ENCODE data around the gene LAMA2. TPM values are rescaled to one million over a fixed set of nuclear protein-coding genes. Genes with fewer than 3 reads are reported as not detected.

Gene LAMA2
- total and polyA plus RNA-seq, 2 experiments from 2014 or later = 0.91 to 6.4 TPM

- TF ChIP-seq CTCF (conservative IDR thresholded peaks at IDR 0.05; ENCODE audit: low read depth in 2 of 2) = no peak
- TF ChIP-seq POLR2AphosphoS5 (IDR thresholded peaks at IDR 0.05; ENCODE audit: low read depth) = no peak
- no peak for TF ChIP-seq EZH2 (IDR thresholded peaks at IDR 0.05; ENCODE audit: low read depth, unreplicated experiment)
Observed at GRCh38 chr6:129186988-129187387, 304.1 kb downstream of the LAMA2 start (continued).

GRCh38 chr6:129188306-129188705 is 305.4 kb downstream of the LAMA2 start:
- H3K9me2 ChIP-seq (ENCODE audit: insufficient read depth) = no peaks in the 10 kb centered on the region
- no peaks in the 10 kb centered on the region for H4K20me1 ChIP-seq (replicated peaks; ENCODE audit: insufficient read depth)
- H3K27ac ChIP-seq (ENCODE audit: low read depth) = no peak overlapping the region
- no peaks in the 10 kb centered on the region for H3K79me2 ChIP-seq (replicated peaks; ENCODE audit: insufficient read depth)
- no peak overlapping the region for H3K4me3 Mint-ChIP-seq
- H3F3A ChIP-seq (replicated peaks; ENCODE audit: low read depth) = no peaks in the 10 kb centered on the region
- H3K27me3 ChIP-seq (ENCODE audit: insufficient read depth) = no peaks in the 10 kb centered on the region
- no peak overlapping the region for H3K27ac Mint-ChIP-seq
- H3K4me1 ChIP-seq (ENCODE audit: insufficient read depth) = no peaks in the 10 kb centered on the region
- no peak overlapping the region for H3K4me3 ChIP-seq
- no peaks in the 10 kb centered on the region for H3K27me3 Mint-ChIP-seq (ENCODE audit: insufficient read depth, low read depth, poor library complexity)
- no peaks in the 10 kb centered on the region for H3K9me3 Mint-ChIP-seq
- DNase-seq (ENCODE audit: low spot score) (no peak), ATAC-seq (no peak)
- no peak overlapping the region for H3K4me2 ChIP-seq
- no peak overlapping the region for H2AFZ ChIP-seq
- peaks cover 7% of the 10 kb centered on the region; the same call in 2 of the 3 replicates for H3K4me1 Mint-ChIP-seq
- TF ChIP-seq STAT1 (IDR thresholded peaks at IDR 0.05; ENCODE audit: unreplicated experiment) = no peak
- no peak for TF ChIP-seq JUNB (IDR thresholded peaks at IDR 0.05; ENCODE audit: unreplicated experiment)
- TF ChIP-seq, protein P1, sequence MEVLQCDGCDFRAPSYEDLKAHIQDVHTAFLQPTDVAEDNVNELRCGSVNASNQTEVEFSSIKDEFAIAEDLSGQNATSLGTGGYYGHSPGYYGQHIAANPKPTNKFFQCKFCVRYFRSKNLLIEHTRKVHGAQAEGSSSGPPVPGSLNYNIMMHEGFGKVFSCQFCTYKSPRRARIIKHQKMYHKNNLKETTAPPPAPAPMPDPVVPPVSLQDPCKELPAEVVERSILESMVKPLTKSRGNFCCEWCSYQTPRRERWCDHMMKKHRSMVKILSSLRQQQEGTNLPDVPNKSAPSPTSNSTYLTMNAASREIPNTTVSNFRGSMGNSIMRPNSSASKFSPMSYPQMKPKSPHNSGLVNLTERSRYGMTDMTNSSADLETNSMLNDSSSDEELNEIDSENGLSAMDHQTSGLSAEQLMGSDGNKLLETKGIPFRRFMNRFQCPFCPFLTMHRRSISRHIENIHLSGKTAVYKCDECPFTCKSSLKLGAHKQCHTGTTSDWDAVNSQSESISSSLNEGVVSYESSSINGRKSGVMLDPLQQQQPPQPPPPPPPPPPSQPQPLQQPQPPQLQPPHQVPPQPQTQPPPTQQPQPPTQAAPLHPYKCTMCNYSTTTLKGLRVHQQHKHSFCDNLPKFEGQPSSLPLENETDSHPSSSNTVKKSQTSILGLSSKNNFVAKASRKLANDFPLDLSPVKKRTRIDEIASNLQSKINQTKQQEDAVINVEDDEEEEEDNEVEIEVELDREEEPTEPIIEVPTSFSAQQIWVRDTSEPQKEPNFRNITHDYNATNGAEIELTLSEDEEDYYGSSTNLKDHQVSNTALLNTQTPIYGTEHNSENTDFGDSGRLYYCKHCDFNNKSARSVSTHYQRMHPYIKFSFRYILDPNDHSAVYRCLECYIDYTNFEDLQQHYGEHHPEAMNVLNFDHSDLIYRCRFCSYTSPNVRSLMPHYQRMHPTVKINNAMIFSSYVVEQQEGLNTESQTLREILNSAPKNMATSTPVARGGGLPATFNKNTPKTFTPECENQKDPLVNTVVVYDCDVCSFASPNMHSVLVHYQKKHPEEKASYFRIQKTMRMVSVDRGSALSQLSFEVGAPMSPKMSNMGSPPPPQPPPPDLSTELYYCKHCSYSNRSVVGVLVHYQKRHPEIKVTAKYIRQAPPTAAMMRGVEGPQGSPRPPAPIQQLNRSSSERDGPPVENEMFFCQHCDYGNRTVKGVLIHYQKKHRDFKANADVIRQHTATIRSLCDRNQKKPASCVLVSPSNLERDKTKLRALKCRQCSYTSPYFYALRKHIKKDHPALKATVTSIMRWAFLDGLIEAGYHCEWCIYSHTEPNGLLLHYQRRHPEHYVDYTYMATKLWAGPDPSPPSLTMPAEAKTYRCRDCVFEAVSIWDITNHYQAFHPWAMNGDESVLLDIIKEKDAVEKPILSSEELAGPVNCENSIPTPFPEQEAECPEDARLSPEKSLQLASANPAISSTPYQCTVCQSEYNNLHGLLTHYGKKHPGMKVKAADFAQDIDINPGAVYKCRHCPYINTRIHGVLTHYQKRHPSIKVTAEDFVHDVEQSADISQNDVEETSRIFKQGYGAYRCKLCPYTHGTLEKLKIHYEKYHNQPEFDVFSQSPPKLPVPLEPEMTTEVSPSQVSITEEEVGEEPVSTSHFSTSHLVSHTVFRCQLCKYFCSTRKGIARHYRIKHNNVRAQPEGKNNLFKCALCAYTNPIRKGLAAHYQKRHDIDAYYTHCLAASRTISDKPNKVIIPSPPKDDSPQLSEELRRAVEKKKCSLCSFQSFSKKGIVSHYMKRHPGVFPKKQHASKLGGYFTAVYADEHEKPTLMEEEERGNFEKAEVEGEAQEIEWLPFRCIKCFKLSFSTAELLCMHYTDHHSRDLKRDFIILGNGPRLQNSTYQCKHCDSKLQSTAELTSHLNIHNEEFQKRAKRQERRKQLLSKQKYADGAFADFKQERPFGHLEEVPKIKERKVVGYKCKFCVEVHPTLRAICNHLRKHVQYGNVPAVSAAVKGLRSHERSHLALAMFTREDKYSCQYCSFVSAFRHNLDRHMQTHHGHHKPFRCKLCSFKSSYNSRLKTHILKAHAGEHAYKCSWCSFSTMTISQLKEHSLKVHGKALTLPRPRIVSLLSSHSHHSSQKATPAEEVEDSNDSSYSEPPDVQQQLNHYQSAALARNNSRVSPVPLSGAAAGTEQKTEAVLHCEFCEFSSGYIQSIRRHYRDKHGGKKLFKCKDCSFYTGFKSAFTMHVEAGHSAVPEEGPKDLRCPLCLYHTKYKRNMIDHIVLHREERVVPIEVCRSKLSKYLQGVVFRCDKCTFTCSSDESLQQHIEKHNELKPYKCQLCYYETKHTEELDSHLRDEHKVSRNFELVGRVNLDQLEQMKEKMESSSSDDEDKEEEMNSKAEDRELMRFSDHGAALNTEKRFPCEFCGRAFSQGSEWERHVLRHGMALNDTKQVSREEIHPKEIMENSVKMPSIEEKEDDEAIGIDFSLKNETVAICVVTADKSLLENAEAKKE (CRISPR knock-in tag; IDR thresholded peaks at IDR 0.05) = no peak
- no peak for TF ChIP-seq ETS1 (IDR thresholded peaks at IDR 0.05)
- no peak for TF ChIP-seq CREB1 (CRISPR knock-in tag; IDR thresholded peaks at IDR 0.05; ENCODE audit: low read depth)
- no peak for TF ChIP-seq EZH2phosphoT487 (IDR thresholded peaks at IDR 0.05; ENCODE audit: unreplicated experiment)
- no peak for TF ChIP-seq CTCF (conservative IDR thresholded peaks at IDR 0.05; ENCODE audit: low read depth in 2 of 2)
- TF ChIP-seq REST (IDR thresholded peaks at IDR 0.05; ENCODE audit: unreplicated experiment) = no peak
- no peaks in the 10 kb centered on the region for H3K36me3 ChIP-seq (ENCODE audit: insufficient read depth)
- H3K36me3 Mint-ChIP-seq (ENCODE audit: low read depth) = no peaks in the 10 kb centered on the region
